AML-193 (cell line): ENCODE measurements around the gene KLHL34.

Source experiments
- DNase-seq, 2 experiments: peaks; one replicate each; lab custom pipeline; 2025; lab: John Stamatoyannopoulos, UW

Gene KLHL34

DNA sequence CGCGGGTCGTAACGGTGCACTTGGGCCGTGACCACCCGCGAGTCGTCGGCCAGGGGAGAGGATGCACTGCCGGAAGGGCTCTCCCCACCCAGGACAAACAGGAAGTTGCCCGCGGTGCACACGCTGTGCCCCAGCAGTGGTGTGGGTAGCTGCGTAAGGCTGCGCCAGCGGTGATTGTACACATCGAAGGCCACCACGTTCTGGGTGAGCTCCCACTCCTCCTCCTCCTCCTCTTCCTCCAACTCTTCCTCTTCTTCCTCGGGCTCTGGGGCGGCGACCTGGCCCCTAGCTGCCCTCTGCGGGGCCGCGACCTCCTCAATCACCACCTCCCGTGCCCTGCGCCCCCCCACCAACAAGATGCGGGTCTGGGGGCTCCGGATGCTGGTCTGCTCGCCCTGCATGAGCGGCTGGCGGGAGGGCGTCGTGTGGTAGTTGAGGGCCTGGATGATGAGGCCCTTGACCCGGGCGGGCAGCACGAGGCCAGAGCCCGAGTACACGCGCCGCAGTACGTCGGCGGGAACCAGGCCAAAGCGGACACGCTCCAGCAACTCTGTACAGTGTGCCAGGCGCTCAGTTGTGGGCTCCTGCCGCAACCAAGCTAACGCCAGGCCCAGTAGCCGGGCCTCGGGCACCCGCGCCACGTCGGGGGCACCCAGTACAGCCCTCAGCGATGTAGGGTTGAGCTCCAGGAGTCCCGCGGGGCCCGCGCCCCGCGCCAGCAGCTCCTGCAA is 1.4 kb downstream of the KLHL34 start:
- no peak for DNase-seq

DNA sequence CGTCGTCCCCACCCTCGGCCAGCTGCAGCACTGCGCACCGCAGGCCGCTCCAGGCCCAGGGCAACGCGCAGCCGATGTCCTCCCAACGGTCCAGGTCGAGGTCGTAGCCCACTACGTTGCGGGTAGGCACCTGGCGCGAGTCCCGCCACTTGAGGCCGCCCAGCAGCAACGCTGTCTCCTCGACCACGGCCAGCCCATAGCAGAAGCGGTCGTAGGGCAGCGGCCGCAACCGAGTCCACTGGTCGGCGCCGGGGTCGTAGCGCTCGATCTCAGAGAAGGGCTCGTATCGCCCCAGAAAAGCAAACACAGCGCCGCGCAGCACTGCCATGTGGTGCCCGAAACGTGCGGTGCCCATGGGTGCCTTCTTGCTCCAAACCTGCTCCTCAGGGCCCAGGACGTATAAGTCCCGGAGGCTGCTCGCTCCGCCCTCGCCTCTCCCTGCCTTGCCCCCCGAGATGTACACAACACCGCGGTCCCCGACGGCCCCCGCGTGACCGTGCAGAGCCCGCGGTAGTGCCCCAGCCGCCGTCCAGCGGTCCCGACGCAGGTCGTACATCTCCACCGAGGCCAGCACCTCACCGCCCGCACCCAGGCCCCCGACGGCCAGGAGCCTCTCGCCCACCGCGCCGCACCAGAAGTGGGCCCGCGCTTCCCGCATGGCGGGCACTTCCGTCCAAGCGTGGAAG is 2.1 kb downstream of the KLHL34 start:
- DNase-seq: no peak

DNA sequence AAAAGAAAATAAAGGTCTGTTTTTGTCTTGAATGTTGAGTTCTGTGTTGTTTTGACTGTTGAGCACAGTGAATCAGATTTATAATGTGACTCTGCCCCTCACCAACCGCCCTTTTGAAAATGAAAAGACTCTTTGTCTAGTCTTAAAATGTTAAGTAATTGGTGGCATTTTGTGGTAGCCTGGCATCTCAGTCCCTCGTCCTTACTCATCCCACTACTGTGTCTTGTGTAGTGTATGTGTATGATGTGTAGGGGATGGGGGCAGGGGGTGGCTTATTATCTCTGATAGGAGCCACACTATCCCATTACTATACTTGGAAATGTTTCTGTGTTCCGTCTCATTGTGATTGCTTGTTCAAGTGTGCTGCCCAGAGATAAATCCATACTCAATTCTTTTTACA is 12.2 kb downstream of the KLHL34 start:
- DNase-seq: no peak

DNA sequence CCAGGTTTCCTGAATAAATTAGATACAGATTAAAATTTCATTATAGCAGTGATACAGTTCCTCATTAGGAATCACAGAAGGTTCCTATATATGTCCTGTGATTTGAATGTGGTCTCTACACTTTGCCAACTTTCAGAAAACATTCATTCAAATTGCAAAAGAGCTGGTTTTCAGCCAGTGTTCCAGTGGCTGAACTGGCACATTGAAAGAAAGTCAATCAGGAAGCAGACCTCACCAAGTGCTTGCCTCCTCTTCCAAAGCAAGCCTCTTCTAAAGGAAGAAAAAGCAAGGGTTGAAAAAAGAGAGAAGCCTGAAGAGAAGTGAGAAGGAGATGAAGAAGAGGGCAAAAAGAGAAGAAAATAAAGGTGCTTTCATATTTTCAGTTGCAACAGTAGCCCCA is 12.7 kb downstream of the KLHL34 start:
- no peak for DNase-seq

DNA sequence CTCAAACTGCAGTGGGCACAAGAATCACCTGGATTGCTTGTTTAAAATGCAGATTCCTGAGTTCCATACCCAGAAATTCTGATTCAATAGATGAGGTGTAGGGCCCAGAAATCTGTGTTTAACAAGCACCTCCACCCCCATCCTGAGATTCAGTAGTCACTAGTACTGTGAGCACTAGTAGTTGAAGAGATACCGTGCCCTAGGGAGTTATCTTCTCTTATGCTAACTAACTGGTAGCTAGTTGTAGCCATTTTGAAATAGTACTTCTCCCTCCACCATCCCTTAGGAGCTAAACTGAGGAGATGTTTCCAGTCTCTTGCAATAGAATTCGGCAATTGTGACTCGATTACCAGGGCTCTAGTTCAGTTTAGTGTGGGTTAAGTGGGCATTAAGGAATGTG is 18.4 kb downstream of the KLHL34 start:
- DNase-seq: no peak

DNA sequence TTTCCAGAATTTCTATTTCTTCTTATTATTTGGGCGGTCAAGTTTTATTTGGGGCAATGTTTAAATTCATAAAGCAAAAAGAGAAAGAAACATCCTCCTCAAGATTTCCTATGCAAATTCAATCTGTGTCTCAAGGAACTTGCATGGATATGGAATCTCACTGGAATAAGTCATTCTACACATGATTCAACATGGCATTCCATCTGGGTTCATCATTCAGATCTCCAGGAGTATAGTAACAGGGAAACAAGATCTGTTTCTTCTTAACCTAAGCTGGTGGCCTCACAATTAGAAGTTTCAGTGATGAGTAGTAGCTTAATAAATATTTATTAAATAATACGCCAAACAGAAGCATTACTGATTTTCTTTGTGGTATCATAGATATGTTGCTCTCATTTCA is 19.8 kb downstream of the KLHL34 start:
- no peak for DNase-seq

DNA sequence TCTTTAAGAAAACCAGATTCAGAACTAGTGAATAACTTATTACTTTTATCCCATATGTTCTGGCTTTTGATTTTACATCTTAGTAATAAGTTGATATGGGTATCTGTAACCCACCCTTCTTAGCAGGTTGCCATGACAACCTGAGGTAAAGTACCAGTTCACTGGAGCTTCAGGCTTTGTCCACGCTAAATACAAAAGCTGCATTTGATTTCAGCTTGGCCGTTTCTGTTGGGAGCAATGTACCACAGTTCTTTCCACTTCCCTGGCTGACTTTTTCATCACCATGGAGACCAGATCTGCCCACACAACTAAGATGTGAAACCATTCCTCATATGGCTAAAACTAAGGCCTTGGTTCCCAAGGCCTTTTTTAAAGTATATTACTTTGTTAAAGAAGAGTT is 26.1 kb downstream of the KLHL34 start:
- DNase-seq: no peak

DNA sequence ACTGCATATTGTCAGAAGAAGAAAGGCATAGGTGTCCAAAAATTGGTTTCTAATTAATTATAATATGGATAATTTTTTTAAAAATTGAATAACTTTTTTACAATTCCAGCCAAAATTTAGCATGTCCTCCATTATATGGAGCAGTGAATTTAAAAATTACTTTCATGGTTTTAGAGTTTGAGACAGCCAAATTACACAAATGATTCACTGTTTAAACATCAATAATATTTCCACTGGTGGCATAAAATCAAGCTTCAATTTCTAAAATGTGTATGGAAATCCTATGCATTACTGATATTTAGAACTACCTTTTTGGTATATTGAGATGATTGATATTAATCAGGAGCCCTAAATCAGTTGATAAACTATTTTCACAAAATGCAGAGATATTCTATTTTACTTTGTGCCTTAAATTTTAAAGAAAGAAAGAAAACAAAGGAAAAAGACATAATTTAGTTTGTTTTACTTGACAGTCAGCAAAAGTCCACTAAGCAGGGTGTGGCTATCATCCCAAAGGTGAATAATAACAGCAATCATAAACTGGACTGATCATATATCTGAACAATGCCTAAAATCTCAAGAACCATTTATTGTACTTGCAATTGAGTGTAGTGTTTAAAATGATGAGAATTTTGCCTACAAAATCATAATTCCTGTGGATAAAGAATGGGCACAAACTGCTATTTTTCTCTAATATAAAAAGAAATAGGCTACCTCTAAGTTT is 34.2 kb downstream of the KLHL34 start:
- DNase-seq: no peak

DNA sequence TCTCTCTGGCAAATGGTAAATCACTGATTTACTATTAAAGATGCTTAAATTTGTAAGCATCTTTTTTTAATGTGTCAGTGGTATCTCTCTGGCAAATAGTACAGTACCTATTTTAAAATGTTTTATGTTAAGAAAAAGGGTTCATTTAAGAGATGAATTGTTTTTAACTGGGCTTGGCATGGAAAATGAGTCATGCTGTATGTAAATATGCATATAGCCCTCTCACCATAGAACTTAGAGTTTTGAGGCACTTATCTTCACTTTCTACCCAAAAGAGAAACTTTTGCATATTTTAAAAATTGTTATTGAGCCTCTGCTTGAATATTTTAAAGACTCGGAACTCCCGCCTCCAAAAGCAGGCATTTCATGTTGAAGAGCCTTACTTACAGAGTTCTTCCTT is 37.9 kb downstream of the KLHL34 start:
- no peak for DNase-seq

DNA sequence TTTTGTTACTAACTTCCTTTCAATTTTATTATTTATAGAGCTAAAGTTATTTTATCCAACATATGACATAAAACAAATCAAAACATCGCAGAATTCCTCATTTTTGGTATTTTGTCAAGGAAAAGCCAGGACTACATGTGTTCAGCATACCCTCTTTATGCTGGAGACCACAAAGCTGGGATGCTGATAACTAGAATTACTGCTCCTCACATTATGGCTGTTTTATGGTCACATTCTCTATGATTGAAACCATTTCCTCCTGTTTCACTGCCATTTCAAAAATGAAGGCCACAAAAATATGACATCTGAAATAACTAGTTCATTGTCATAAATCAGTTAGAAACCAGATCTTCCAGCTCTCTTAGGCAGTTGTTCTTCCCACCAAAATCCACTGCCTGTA is 41.7 kb downstream of the KLHL34 start:
- no peak for DNase-seq

DNA sequence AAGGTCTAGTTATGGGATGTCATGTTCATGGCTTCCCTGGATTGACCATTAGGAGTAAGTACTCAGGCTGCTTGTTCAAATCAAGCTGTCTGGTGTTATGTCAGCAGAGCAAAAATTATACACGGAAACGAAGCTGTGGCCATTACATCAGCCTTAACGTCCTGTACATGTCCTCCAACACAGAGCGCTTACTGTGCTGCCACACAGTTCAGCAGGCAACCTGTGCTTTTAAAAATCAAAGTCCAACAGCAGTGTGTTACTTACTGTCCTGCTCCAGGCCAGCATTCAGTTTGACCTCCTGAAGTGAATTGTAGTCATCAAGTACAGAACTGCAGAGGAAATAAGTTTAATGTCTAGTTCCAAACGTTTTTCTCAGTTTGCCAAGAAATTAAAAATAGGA is 46.0 kb downstream of the KLHL34 start:
- DNase-seq: no peak

DNA sequence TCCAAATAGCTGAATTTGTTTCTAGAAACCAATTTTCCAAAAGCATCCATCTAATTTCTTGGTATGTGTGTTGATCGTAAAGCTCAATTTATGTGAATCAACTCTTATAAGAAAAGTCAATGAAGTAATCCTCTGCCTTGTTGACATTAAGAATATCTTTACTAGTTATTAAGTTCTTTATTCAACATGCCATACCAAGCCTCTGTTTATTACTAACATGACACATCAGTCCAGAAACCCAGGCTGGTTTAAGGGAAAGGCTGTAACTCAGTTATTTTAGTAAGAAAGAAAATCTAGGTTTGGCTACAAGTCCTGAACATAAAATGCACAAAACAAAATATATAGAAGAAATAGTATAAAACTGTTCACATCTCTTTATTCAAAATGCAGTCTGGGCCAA is 48.0 kb downstream of the KLHL34 start:
- no peak for DNase-seq

DNA sequence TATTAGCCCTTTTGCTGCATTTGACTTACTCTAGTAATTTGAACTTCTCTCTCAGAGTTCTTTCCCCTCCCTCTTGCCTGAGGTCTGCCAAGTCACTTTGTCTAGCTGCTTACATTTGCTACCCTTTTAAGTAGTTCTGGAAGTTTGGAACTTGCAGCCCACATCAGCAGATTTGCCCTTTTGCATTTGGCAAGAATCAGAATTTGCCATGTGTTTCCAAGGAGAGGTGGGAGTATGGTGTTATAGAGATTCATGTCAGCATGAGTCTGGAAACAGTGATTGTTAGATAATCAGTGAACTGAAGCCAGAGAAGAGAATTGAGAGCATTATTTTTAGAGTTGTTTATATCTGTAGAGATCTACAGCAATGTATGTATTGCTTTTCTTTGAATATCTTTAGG is 52.1 kb downstream of the KLHL34 start:
- DNase-seq: no peak
